ENCODE measurements around the gene AUH.

The AUH gene

DNA sequence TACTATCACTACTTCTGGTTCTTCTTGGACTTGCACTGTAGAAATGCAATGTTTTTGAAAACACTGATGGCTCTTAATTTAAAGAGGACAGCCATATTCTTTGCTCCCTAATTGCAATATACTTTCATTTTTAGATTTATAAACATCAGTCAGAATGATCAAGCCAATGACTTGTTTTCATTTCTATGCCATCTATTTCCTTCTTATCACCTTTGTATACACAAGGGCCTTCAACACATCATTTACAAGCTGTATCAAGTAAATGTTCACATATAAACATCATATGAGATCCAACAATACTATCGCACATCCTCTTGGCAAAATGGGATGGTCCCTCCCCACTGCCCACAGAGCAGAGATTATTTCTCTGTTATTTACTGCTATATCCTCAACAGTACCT is 24.9 kb downstream of the AUH start:
- no peak for DNase-seq

DNA sequence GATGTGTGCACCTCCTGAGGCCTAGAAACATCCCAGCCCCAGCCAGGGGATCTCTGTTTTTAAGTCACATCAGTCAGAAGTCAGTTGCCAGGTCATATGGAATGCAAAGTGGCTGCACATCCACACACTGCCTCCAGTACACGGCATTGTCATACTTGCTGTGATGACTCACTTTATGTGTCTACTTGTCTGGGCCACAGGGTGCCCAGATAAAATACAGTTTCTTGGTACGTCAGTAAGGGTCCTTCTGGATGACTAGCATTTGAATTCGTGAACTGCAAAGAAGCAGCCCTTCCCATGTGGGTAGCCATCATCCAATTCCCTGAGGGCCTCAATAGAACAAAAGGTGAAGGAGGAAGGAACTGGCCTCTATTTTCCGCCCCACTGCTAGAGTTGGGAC is 27.7 kb downstream of the AUH start:
- no peak for DNase-seq

DNA sequence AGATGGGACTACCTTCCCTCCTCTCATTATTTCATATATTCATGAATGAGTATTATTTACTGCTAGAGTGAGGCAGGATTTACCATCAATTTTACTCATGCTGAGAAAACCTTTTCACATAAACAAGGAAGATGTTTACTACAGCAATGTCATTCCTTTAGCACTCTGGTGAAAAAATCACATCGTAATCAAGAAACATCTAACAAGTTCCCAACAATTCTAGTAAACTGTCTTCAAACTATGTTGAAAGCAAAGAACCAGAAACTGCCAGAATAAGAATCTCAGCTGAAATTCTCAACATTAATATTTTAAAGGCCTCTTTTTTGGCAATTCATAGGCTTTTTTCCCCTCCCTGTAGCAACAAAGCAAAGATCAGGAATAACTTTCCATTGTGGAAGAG is 28.2 kb downstream of the AUH start:
- DNase-seq = no peak

DNA sequence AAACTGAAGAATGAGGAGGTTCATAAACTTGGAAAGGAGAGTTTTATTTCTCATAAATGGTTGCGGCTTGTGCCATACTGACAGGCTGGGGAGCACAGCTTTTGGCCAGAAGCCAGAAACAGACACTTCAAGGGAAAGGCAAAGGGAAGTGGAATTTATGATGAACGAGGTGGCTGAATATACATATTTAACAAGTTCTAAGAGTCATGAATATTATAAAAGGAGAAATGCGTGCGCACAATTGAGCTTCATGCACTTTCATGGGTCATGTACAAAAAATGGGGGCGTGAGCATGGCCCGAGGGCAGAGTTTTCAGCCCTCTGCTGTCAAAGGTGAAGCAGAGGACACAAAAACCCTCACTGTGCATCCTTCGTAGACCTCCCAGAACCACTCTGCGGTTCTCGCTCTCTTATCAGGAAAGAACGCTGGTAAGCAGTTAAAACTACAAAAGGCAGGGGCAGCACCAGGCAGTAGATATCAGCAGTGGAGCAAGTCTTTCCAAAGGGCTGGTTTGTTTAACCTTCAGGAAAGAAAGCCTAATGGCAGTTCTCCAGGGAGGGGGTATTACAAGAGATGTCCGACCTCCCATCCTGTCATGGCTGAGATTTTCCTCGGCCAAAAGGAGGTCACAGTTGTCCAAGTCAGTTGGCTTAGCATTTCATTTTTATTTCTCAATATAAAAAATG is 29.0 kb downstream of the AUH start:
- no peak for DNase-seq

DNA sequence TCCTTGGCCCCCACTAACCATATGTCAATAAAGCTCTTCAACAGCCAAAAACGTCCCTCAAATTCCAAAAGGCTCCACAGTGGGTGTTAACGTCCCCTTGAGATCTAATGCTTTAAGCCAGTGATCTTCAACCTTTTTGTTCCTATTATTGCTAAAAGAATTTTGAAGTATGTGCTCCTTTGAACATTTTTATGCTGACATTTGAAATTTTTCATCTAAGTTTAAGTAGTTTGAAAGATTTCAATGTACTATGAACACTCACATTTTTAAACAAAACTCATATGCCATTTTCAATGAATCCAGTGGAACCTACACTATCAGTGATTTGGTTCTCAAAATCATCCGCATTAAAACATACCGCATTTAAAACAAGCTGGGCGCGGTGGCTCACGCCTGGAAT is 29.9 kb downstream of the AUH start:
- DNase-seq = no peak

DNA sequence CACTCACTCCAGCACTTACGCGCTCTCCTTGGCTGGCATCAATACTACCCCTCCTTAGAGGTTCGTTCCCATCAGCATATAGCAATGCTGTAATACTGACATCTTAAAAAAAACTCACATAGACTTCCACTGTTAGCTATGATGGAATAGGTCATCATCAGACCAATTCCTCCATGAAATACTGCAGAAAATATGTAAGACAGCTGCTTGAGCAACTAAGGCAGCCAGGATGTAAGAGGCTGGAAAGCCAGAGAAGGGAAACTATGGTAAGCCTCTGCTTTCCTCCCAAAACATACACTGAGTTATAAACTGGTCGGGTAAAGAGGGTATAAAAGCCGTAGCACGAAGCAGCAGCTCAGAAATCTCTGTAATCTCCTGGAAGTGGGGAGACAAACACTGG is 33.5 kb downstream of the AUH start:
- DNase-seq = no peak

DNA sequence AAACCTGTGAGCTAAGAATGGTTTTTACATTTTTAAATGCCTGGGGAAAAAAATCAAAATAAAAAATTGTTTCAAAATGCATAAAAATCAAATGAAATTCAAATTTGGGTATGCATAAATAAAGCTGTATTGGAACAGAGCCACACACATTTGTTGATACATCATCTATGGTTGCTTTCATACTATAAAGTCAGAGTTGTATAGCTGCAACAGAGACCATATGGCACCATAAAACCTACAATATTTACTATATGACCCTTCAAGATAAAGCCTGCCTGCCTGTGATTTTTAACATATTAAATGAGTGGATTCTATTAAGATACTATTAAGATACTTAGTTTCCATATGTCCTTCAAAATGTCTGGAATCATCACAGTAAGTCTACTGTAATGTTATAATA is 40.0 kb downstream of the AUH start:
- no peak for DNase-seq

DNA sequence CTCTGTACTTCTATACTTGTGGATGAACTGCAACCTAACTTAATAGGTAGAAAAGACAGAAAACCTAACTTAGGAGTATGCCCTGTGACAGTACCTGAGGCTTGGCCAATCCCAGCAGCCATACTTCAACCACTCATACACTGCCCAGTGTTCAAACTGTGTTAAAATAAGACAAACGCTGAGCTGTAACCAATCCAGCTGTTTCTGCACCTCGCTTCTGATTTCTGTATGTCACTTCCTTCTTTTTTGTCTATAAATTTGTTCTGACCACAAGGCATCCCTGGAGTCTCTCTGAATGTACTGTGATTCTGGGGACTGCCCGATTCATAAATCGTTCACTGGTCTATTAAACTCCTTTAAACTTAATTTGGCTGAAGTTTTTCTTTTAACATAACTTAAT is 41.4 kb downstream of the AUH start:
- DNase-seq = no peak

DNA sequence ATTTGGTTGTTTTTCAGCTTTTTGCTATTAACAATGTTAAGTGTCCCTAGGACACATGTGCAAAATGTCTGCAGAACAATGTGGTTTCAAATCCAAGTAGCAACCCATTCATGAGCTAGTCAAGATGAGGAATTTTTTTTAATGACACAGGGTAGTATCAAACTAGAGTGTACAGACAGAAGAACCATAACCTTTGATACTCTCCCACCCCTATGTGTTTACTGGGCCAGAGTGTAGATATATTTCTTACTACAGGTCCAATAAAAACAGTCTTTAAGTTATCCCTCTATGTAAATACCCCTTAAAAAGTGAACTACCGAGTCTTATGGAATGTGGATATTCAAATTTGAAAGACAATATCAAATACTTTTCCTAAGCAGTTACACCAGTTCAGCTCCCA is 45.6 kb downstream of the AUH start:
- DNase-seq = no peak

DNA sequence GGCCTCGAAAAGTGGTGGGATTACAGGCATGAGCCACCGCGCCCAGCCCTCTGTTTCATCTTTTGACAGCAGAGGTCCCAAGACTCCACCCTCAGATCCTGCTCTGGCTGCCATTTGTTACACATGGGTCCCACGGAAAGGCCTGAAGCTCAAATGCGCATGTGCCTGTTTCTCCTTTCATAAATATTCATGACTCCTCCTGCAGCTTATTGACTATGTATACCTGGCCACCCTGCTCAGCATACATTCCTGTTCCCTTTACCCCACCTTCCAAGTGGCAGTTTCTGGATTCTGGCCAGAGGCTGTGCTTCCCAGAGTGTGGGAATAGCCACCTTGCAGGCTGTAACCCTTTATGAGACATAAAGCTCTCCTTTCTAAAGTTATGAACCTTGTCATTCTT is 46.5 kb downstream of the AUH start:
- no peak for DNase-seq

DNA sequence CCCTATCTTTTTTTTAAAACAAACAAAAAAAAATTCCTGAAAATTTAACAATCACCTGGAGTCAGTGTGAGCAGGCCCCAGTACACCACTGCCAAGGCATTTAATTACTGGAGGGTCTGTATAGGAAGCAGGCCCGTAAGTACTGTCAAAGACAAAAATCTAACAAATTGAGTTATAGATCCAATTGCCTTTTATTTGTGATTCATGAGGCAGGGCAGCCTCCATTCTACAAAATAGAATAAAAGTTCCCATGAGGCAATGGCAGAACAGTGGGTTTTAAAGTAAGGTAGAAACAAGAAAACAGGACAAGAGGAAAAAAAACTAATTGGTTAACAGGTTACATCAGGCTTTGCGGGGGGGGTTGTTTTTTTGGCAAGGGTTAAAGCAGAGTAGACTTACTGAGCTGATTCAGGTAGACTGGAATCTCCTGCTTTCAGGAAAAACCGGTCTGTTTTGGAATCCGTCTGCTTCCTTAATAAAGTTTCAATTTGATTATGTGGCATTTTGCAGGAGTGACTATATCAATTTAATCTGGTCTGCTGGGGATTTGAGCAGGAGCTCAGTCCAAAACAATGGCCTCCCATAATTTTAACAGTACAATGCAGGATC is 48.9 kb downstream of the AUH start:
- no peak for DNase-seq

DNA sequence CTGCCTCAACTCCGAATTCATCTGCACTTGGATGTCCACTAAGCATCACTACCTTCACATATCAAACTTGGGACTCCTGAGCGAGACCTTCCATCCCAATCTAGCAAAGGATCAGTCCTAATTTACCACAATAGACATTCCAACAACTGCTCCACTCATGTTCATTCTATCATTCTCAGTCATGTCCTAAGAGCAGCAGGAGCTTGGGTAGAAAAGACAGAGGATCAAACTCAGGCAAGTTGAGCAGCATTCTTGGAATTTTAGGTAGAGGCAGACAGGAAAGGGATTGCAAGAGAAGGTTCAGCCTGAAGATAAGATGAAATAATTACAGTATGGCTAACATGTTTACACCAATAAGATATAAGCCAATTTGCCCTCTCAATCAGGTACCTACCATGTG is 51.7 kb downstream of the AUH start:
- no peak for DNase-seq

DNA sequence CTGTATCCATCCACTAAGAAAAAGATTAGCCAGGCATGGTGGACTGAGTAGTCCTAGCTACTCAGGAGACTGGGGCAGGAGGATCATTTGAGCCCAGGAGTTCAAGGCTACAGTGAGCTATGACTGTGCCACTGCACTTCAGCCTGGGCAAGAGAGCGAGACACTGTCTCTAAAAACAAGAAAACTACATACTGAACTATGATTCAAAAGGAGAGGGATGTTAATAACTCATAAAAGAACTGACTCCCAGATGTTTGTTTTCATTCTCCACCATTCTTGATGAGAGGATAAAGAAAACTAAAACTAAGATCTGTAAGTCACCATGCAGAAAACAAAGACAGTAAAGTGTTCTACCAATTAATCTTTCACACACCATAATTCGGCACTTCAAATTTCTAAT is 53.5 kb downstream of the AUH start:
- no peak for DNase-seq

DNA sequence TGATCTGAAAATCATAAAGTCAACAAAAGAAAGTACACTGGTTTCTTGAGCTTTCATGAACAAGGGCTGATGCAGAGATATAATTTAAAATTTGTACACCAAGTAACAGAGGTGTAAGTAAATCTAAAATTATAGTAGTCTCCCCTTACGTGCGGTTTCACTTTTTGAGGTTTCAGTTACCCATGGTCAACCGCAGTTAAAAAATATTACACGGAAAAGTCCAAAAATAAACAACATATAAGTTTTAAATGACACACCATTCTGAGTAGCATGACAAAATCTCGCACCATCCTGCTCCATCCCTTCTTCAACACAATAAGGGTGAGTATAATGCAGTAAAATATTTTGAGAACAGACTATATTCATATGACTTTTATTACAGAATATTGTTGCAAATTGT is 54.4 kb downstream of the AUH start:
- no peak for DNase-seq

DNA sequence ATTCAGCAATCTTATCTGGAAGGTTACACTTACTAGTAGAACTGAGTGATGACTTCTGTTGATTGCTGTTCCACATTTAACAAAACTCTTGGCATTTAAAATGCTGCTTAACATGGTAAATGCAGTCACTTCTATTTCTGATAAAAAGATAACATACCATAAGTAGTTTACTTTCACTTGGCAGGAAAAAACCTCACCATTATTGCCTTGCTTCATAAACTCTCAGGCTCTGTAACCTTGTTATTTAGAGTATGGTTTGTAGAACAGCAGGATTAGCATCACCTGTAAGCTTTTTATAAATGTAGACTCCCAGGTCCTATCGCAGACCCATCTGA is 55.5 kb downstream of the AUH start:
- DNase-seq = no peak

DNA sequence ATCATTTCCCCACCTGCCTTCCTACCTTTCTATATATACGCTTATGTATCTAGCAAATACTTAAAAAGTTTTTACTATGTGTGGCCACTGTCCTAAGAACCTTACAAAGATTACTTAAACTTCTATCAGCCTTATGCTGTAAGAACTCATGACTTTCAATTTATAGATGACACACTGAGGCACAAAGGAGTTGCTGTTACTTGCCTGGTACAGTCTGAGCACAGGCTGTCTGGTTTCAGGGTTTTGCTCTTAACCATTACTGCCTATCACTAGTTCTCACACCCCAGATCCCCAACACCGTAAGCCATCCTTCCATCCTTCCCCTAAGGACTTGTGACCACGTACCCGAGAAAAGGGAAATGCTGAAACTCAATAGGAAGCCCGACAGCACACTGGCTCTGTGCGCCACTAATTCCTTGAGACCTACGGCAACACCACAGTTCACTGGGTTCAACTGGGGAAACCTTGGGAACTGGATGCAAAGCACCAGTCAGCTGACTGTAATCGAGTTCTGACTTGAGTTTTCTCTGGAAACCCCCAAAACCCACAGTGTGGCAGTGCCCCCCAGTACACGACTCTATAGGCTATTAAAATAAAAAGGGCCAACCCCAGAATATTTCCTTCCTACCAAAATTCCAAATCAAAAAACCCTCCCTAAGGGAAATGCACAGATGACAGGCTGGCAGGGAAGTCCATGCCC is 56.0 kb downstream of the AUH start:
- DNase-seq = no peak

DNA sequence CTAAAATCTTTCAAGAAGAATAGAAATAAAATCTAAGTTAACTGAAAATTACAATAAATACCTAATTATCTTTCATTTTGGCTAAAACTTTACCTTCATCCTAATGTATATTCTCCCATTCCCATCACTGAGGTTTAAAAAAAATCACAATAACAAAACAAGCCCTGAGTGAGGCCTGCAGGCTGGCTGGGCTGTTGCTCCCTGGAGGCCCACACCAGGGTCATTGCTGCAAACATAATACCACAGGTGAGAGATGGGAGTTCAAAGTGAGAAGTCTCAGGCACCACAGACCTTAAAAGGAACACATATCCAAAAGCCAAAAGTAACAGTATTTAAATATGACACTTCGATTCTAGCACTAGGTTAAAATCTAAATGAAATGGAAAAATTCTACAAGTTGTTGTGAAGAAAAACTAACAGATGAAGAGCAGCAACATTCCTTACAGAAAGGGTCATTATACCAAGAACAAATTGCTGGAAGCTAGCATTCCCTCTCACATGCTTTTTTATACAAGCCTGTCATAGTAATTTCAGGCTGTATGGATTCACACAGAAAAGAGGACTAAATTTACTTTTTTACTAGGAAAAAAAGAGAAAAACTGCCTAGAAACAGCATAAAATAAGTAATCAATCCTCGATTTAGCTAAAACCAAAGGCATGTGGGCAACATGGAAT is 57.8 kb downstream of the AUH start:
- DNase-seq = no peak

DNA sequence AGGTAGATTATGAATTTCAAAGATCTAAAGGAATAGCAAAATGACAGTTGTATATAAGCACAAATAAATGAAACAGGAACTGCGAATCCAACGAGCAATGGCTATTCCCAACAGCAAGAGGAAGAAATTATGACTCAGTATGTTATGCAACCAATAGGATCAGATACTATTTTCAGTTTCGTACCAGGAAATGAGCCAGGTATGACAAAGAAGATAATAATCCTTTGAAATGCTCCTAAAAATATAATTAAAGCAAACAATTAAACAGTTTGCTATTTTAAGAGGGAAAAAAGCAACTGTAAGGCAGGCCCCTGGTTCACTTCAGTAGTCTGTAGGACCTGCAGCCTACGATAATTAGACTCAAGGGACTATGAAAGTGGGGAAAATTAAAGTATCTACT is 58.9 kb downstream of the AUH start:
- no peak for DNase-seq

DNA sequence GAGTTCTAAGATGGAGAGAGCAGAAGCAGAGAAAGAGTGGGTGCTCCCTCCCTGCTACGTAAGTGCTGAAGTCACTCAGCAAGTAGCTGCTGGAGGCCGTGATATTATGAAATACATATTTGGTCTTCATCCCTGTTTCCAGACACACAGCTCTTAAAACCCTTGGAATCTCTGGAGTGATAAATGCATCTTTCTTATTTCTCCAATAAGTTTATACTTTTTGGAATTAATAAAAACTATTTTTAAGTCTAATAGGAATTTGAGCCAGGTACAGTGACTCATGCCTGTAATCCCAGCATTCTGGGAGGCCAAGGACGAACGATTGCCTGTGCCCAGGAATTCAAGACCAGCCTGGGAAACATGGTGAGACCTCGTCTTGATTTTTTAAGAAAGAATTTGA is 60.6 kb downstream of the AUH start:
- DNase-seq = no peak

DNA sequence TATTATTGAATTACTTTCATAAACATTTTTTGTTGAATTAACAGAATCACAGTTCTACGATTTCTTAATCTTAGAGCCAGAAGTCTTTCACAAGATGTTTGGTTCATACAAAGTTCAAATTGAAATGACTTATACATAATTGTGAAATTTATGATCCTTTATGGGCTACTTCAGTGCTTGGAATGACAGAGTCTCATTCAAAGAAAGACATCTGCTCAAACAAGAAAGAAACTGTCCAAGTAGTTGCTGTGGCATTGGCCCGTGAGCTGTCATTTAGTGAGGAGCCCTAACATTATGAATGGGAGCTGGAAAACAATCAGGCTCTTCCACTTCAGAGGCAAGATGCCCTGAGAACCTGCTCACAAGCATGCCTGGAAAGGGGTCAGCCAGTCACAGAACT is 63.4 kb downstream of the AUH start:
- no peak for DNase-seq

DNA sequence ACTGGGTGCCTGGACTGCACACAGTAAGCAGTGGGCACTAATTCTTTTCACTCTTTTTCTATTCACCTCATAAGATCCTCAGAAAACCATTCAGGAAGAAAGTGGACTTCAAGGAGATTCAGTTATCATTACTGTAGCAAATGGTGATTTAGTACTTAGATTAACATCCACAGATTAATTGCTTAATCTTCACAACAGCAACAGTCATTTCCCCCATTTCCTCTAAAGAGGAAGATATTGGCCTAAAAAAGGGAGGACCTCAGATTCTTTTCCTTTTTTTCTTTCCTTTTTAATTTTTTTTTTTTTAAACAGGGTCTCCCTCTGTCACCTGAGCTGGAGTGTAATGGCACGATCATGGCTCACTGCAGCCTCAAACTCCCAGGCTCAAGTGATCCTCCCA is 64.4 kb downstream of the AUH start:
- DNase-seq = no peak

DNA sequence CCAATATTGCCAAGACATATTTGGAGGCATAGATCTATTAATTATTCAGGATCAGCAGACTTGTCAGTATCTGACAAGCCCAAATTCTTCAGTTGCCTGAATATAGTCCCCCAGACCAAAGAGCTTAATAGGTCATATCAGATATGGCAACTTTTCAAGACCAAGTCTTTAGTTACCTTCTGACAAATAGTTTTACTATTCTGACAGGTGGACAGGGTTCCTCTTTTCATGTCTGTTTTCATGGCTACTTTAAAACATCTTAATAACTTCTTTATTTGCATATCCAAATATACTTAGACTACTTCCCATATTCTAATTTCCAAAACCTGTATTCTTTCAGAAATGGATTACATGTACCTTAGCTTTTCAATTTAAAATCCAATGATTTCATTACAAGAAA is 65.4 kb downstream of the AUH start:
- no peak for DNase-seq

DNA sequence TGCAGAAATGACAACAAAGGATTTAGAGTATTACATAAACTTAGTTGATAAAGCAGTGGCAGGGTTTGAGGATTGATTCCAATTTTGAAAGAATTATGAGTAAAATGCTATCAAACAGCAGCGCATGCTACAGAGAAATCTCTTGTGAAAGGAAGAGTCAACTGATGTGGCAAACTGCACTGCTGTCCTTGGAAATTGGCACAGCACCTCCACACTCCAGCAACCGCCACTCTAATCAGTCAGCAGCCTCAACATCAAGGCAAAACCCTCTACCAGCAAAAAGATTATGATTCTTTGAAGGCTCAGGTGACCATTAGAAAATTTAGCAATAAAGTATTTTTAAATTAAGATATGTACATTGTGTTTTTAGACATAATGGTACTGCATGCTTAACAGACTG is 66.4 kb downstream of the AUH start:
- DNase-seq = no peak

DNA sequence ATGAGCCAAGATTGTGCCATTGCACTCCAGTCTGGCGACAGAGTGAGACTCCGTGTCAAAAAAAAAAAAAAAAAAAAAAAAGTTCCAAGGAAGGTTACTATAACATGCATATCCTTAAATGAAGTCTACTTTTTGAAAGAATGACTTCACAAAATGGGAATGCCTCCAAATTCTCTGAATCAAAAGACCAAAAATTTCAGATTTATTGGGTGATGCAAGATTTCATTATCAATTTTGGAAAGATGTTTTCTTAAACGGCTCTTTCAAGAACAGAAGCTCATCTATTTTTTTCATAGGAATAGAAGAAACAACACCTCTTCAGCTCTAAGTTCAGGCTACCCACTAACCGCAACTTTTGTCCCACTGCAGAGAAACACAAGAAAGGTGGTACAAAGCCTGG is 69.9 kb downstream of the AUH start:
- DNase-seq = no peak

Data from CD4-positive, alpha-beta T cell treated with Interleukin-17A for 1 hour (primary cell).